Measurements from ENCODE around the gene FAM9A. TPM values are rescaled to one million over a fixed set of nuclear protein-coding genes. Genes with fewer than 3 reads are reported as not detected.

Gene FAM9A
- total and polyA plus RNA-seq, 4 experiments from 2014 or later: not detected

- intact Hi-C loops (cut with micrococcal nuclease): no loop called here
- Histone ChIP-seq H3K4me1 (ENCODE audit: insufficient read depth, low read length) (no peaks in the 10 kb centered on the region), H3K9me3 (ENCODE audit: control insufficient read depth in 1 of 2, low read length in 2 of 2) (no peaks in the 10 kb centered on the region), H3K27ac (ENCODE audit: low read depth, low read length) (no peak overlapping the region), H3K4me3 (ENCODE audit: low read length in 2 of 2) (no peak overlapping the region), H3K36me3 (ENCODE audit: insufficient read depth, low read length) (no peaks in the 10 kb centered on the region), H3K27me3 (ENCODE audit: insufficient read depth, low read length) (no peaks in the 10 kb centered on the region)
- H3K27ac Mint-ChIP-seq: no peak overlapping the region
- ChIA-PET POLR2A (ENCODE audit: partially characterized antibody) (no interaction called here), CTCF (ENCODE audit: partially characterized antibody) (no interaction called here)
- no peaks in the 10 kb centered on the region for H3K36me3 Mint-ChIP-seq
- no peak overlapping the region for H3K4me3 Mint-ChIP-seq
- no peak for DNase-seq
- H3K9me3 Mint-ChIP-seq: peaks cover 0 to 2% (median 0%) of the 10 kb centered on the region in 8 donors
- peaks cover 9 to 11% of the 10 kb centered on the region in 2 donors for H3K27me3 Mint-ChIP-seq
- H3K4me1 Mint-ChIP-seq: no peaks in the 10 kb centered on the region
These were observed 44.3 kb upstream of the FAM9A start for GRCh38 chrX:8845469-8845868.

GRCh38 chrX:8845060-8845459, 43.9 kb upstream of the FAM9A start:
- Mint-ChIP-seq H3K27ac (no peak overlapping the region), H3K4me3 (no peak overlapping the region), H3K27me3 (peaks cover 6 to 10% of the 10 kb centered on the region in 2 donors), H3K4me1 (no peaks in the 10 kb centered on the region), H3K9me3 (peaks cover 0 to under 1% (median 0%) of the 10 kb centered on the region in 8 donors), H3K36me3 (no peaks in the 10 kb centered on the region)
- Histone ChIP-seq H3K4me3 (ENCODE audit: low read length in 2 of 2) (no peak overlapping the region), H3K4me1 (ENCODE audit: insufficient read depth, low read length) (no peaks in the 10 kb centered on the region), H3K36me3 (ENCODE audit: insufficient read depth, low read length) (no peaks in the 10 kb centered on the region), H3K9me3 (ENCODE audit: control insufficient read depth in 1 of 2, low read length in 2 of 2) (no peaks in the 10 kb centered on the region), H3K27ac (ENCODE audit: low read depth, low read length) (no peak overlapping the region), H3K27me3 (ENCODE audit: insufficient read depth, low read length) (no peaks in the 10 kb centered on the region)
- no peak for DNase-seq
- intact Hi-C loops (cut with micrococcal nuclease): no loop called here
- CTCF ChIA-PET (ENCODE audit: partially characterized antibody): no interaction called here
- POLR2A ChIA-PET (ENCODE audit: partially characterized antibody): no interaction called here

GRCh38 chrX:8844157-8844556, 43.0 kb upstream of the FAM9A start:
- H3K27me3 ChIP-seq (ENCODE audit: insufficient read depth, low read length): no peaks in the 10 kb centered on the region
- no peak for DNase-seq
- Mint-ChIP-seq H3K27ac (no peak overlapping the region), H3K36me3 (no peaks in the 10 kb centered on the region), H3K4me3 (no peak overlapping the region), H3K27me3 (peaks cover 5 to 6% of the 10 kb centered on the region in 2 donors), H3K9me3 (no peaks in the 10 kb centered on the region), H3K4me1 (no peaks in the 10 kb centered on the region)
- H3K4me1 ChIP-seq (ENCODE audit: insufficient read depth, low read length): no peaks in the 10 kb centered on the region
- no peaks in the 10 kb centered on the region for H3K9me3 ChIP-seq (ENCODE audit: control insufficient read depth in 1 of 2, low read length in 2 of 2)
- ChIA-PET CTCF (ENCODE audit: partially characterized antibody) (no interaction called here), POLR2A (ENCODE audit: partially characterized antibody) (no interaction called here)
- intact Hi-C loops (cut with micrococcal nuclease): no loop called here
- no peak overlapping the region for H3K27ac ChIP-seq (ENCODE audit: low read depth, low read length)
- no peak overlapping the region for H3K4me3 ChIP-seq (ENCODE audit: low read length in 2 of 2)
- H3K36me3 ChIP-seq (ENCODE audit: insufficient read depth, low read length): no peaks in the 10 kb centered on the region

GRCh38 chrX:8841911-8842310, 40.7 kb upstream of the FAM9A start:
- Histone ChIP-seq H3K4me1 (ENCODE audit: insufficient read depth, low read length) (no peaks in the 10 kb centered on the region), H3K27me3 (ENCODE audit: insufficient read depth, low read length) (no peaks in the 10 kb centered on the region), H3K4me3 (ENCODE audit: low read length in 2 of 2) (no peak overlapping the region), H3K36me3 (ENCODE audit: insufficient read depth, low read length) (no peaks in the 10 kb centered on the region), H3K27ac (ENCODE audit: low read depth, low read length) (no peak overlapping the region), H3K9me3 (ENCODE audit: control insufficient read depth in 1 of 2, low read length in 2 of 2) (no peaks in the 10 kb centered on the region)
- Mint-ChIP-seq H3K4me3 (no peak overlapping the region), H3K9me3 (peaks cover 0 to 2% (median 0%) of the 10 kb centered on the region in 8 donors), H3K36me3 (no peaks in the 10 kb centered on the region), H3K27ac (no peak overlapping the region), H3K4me1 (no peaks in the 10 kb centered on the region), H3K27me3 (peaks cover 3% of the 10 kb centered on the region in 2 donors)
- intact Hi-C loops (cut with micrococcal nuclease): no loop called here
- ChIA-PET POLR2A (ENCODE audit: partially characterized antibody) (no interaction called here), CTCF (ENCODE audit: partially characterized antibody) (no interaction called here)
- DNase-seq: no peak

- Mint-ChIP-seq H3K36me3 (no peaks in the 10 kb centered on the region), H3K9me3 (peaks cover 0 to 4% (median 0%) of the 10 kb centered on the region in 8 donors), H3K4me3 (no peak overlapping the region), H3K27ac (no peak overlapping the region), H3K4me1 (no peaks in the 10 kb centered on the region), H3K27me3 (peaks cover 6% of the 10 kb centered on the region in 2 donors)
- H3K36me3 ChIP-seq (ENCODE audit: insufficient read depth, low read length): no peaks in the 10 kb centered on the region
- H3K27me3 ChIP-seq (ENCODE audit: insufficient read depth, low read length): no peaks in the 10 kb centered on the region
- H3K9me3 ChIP-seq (ENCODE audit: control insufficient read depth in 1 of 2, low read length in 2 of 2): no peaks in the 10 kb centered on the region
- no peak overlapping the region for H3K4me3 ChIP-seq (ENCODE audit: low read length in 2 of 2)
- ChIA-PET POLR2A (ENCODE audit: partially characterized antibody) (no interaction called here), CTCF (ENCODE audit: partially characterized antibody) (no interaction called here)
- no peak for DNase-seq
- H3K4me1 ChIP-seq (ENCODE audit: insufficient read depth, low read length): no peaks in the 10 kb centered on the region
- H3K27ac ChIP-seq (ENCODE audit: low read depth, low read length): no peak overlapping the region
- intact Hi-C loops (cut with micrococcal nuclease): no loop called here
These were observed 33.2 kb upstream of the FAM9A start for GRCh38 chrX:8834392-8834791.

- Histone ChIP-seq H3K27me3 (ENCODE audit: insufficient read depth, low read length) (no peaks in the 10 kb centered on the region), H3K4me3 (ENCODE audit: low read length in 2 of 2) (no peak overlapping the region), H3K27ac (ENCODE audit: low read depth, low read length) (no peak overlapping the region), H3K4me1 (ENCODE audit: insufficient read depth, low read length) (no peaks in the 10 kb centered on the region), H3K9me3 (ENCODE audit: control insufficient read depth in 1 of 2, low read length in 2 of 2) (no peaks in the 10 kb centered on the region), H3K36me3 (ENCODE audit: insufficient read depth, low read length) (no peaks in the 10 kb centered on the region)
- ChIA-PET POLR2A (ENCODE audit: partially characterized antibody) (no interaction called here), CTCF (ENCODE audit: partially characterized antibody) (no interaction called here)
- no peak for DNase-seq
- Mint-ChIP-seq H3K9me3 (peaks cover 0 to 4% (median 0%) of the 10 kb centered on the region in 8 donors), H3K4me1 (no peaks in the 10 kb centered on the region), H3K27ac (no peak overlapping the region), H3K27me3 (peaks cover 6 to 10% of the 10 kb centered on the region in 2 donors), H3K4me3 (no peak overlapping the region), H3K36me3 (no peaks in the 10 kb centered on the region)
- intact Hi-C loops (cut with micrococcal nuclease): no loop called here
These were observed 31.6 kb upstream of the FAM9A start for GRCh38 chrX:8832582-8833378.

- DNase-seq: no peak
- no peaks in the 10 kb centered on the region for H3K9me3 Mint-ChIP-seq
- no peaks in the 10 kb centered on the region for H3K27me3 ChIP-seq (ENCODE audit: insufficient read depth, low read length)
- H3K4me3 Mint-ChIP-seq: no peak overlapping the region
- H3K4me3 ChIP-seq (ENCODE audit: low read length in 2 of 2): no peak overlapping the region
- H3K4me1 Mint-ChIP-seq: no peaks in the 10 kb centered on the region
- intact Hi-C loops (cut with micrococcal nuclease): no loop called here
- no peaks in the 10 kb centered on the region for H3K36me3 Mint-ChIP-seq
- H3K36me3 ChIP-seq (ENCODE audit: insufficient read depth, low read length): no peaks in the 10 kb centered on the region
- ChIA-PET CTCF (ENCODE audit: partially characterized antibody) (no interaction called here), POLR2A (ENCODE audit: partially characterized antibody) (no interaction called here)
- no peaks in the 10 kb centered on the region for H3K4me1 ChIP-seq (ENCODE audit: insufficient read depth, low read length)
- H3K27ac ChIP-seq (ENCODE audit: low read depth, low read length): no peak overlapping the region
- H3K27ac Mint-ChIP-seq: no peak overlapping the region
- H3K9me3 ChIP-seq (ENCODE audit: control insufficient read depth in 1 of 2, low read length in 2 of 2): no peaks in the 10 kb centered on the region
- peaks cover 1 to 4% of the 10 kb centered on the region in 2 donors for H3K27me3 Mint-ChIP-seq
These were observed 22.5 kb upstream of the FAM9A start for GRCh38 chrX:8823698-8824097.
